ENCODE results near the gene CASKIN2.

Gene CASKIN2

GRCh38 chr17:75514299-75514918 is 928 bp downstream of the CASKIN2 start:
- peak overlapping the region; percentile 80 for H3K4me3 ChIP-seq (ENCODE audit: low read depth, low read length)
- ChIA-PET POLR2A (no interaction called here), CTCF (interaction anchor here (0.7 to 2.5 kb wide), 9 partner anchors 9 to 239 kb away, joined by 3 to 11 read pairs (median 3); partner anchors contain the start of gene SMIM5)
- no peak for TF ChIP-seq CTCF (IDR thresholded peaks at IDR 0.05; ENCODE audit: insufficient read depth, low read length, missing control alignments)
- DNase-seq (ENCODE audit: low read depth, low spot score) = no peak

- peak overlapping the region; percentile 80 for H3K4me3 ChIP-seq (ENCODE audit: low read depth, low read length)
- CTCF ChIA-PET = interaction anchor here (0.6 to 2.5 kb wide), 7 partner anchors 8 to 119 kb away, joined by 3 to 11 read pairs (median 3); partner anchors contain the start of gene SMIM5
- POLR2A ChIA-PET = no interaction called here
- TF ChIP-seq CTCF (IDR thresholded peaks at IDR 0.05; ENCODE audit: insufficient read depth, low read length, missing control alignments) = no peak
- no peak for DNase-seq (ENCODE audit: low read depth, low spot score)
Measured at GRCh38 chr17:75513641-75514000, 1.7 kb downstream of the CASKIN2 start.

GRCh38 chr17:75512926-75513640 is 2.3 kb downstream of the CASKIN2 start:
- ChIA-PET CTCF (interaction anchor here (0.6 to 2.5 kb wide), 10 partner anchors 8 to 234 kb away, joined by 3 to 11 read pairs (median 4); partner anchors contain the start of gene SMIM5), POLR2A (no interaction called here)
- 0 out of 2 replicates have a peak overlapping the region, but pooled peaks have one; percentile 80 for H3K4me3 ChIP-seq (ENCODE audit: low read depth, low read length)
- no peak for TF ChIP-seq CTCF (IDR thresholded peaks at IDR 0.05; ENCODE audit: insufficient read depth, low read length, missing control alignments)
- DNase-seq (ENCODE audit: low read depth, low spot score) = no peak

GRCh38 chr17:75511610-75512575 is 3.4 kb downstream of the CASKIN2 start:
- POLR2A ChIA-PET = interaction anchor here (1.1 kb wide), 1 partner anchor 22 kb away, joined by 3 read pairs; no protein-coding TSS in a partner anchor
- TF ChIP-seq CTCF (IDR thresholded peaks at IDR 0.05; ENCODE audit: insufficient read depth, low read length, missing control alignments) = no peak
- DNase-seq (ENCODE audit: low read depth, low spot score) = no peak
- CTCF ChIA-PET = interaction anchor here (1.0 to 2.5 kb wide), 5 partner anchors 9 to 236 kb away, joined by 3 to 11 read pairs (median 4); no protein-coding TSS in a partner anchor
- no peak overlapping the region for H3K4me3 ChIP-seq (ENCODE audit: low read depth, low read length)

GRCh38 chr17:75511270-75511609 is 4.1 kb downstream of the CASKIN2 start:
- TF ChIP-seq CTCF (IDR thresholded peaks at IDR 0.05; ENCODE audit: insufficient read depth, low read length, missing control alignments) = no peak
- ChIA-PET POLR2A (interaction anchor here (1.1 kb wide), 1 partner anchor 21 kb away, joined by 3 read pairs; no protein-coding TSS in a partner anchor), CTCF (interaction anchor here (1.5 kb wide), 1 partner anchor 28 kb away, joined by 4 read pairs; no protein-coding TSS in a partner anchor)
- no peak overlapping the region for H3K4me3 ChIP-seq (ENCODE audit: low read depth, low read length)
- no peak for DNase-seq (ENCODE audit: low read depth, low spot score)
